KG1 (cell line): ENCODE results near the gene ABCC10.
A peak's percentile ranks its signal among the peaks of the same experiment; 100 is the strongest.

Experiments used
- DNase-seq: peaks from one replicate; lab custom pipeline; 2025; lab: John Stamatoyannopoulos, UW

ABCC10 gene

GRCh38 chr6:43468748-43469681 is 41.7 kb downstream of the ABCC10 start:
- DNase-seq: no peak

GRCh38 chr6:43469947-43470346 is 42.6 kb downstream of the ABCC10 start:
- no peak for DNase-seq

DNA sequence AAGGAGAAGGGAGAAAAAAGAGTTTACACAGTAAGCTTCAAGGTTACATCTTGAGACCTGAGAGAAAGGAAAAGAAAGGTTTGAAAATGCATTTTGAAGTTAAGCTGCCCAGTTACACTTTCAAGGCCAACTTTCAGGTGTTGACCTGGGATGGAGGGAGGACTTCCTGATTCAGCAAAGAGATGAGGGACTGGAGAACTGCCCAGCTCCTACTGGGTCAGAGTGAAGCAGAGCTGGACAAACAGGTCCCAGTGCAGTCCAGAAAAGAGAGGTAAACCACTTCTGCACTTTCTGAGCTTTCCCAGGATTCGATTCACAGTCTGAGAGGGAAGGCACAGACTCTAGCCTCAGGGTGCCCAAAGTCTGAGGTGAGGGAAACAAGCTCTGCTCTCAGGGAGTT is 44.1 kb downstream of the ABCC10 start:
- no peak for DNase-seq

GRCh38 chr6:43472515-43472914 is 45.2 kb downstream of the ABCC10 start:
- DNase-seq: no peak

DNA sequence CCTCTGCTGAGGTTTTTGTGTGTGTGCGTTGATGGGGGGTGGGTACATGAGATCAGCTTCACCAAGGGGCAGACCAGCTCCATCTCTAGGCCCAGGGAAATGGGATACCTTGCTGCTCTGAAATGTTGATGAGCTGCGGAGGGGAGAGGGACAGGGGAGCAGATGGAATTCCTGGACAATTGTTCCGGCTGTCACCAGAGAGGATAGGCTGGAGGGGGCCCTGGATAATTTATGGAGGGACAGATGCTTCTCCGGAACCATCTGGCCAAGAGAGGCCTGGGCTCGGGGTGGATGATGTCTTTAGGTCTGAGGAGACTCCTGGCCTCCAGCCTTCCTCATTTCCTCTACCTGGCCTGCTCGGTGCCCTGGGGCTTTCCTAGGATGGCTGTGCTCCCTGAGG is 48.2 kb downstream of the ABCC10 start:
- DNase-seq: no peak

- no peak for DNase-seq
Observed at GRCh38 chr6:43476746-43477145, 49.4 kb downstream of the ABCC10 start.

- DNase-seq: peak; percentile 72
Observed at GRCh38 chr6:43477235-43478007, 50.1 kb downstream of the ABCC10 start, which contains the start of gene TJAP1. TSS of gene TJAP1 (plus strand) at chr6:43477570. CDS start at chr6:43499002, 21,432 bp downstream.

- DNase-seq: no peak
Observed at GRCh38 chr6:43478008-43478372, 50.6 kb downstream of the ABCC10 start.

GRCh38 chr6:43481075-43481474 is 53.7 kb downstream of the ABCC10 start:
- no peak for DNase-seq

DNA sequence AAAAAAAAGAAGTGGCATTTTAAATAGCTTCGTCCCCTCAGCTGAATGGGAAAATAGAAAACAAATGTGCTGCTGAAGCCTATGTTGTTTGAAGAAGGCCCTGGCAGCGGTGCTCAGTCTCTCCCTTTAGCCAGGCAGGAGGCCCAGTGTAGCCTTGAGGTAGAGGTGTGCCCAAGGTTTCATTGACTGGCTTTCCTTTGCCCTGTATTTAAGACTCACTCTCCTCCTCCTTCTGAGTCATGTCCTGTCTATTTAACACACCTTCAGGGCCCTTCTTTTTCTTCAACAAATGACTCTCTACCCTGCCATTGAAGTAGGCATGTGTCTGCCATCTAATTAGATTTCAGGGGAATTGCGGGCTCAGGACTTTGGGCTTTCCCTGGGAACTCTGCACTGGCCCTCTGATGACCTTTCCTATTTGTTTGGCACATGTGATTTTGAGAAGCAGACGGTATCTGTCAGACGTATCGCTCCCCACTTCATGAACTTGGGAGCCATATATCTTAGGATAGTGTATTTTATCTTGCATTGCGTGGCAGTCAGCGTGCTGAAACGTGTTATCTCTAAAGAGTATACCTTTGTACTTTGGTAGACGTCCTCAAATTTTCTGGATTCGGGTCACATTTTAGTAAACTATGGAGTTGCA is 54.4 kb downstream of the ABCC10 start:
- DNase-seq: no peak

- DNase-seq: no peak
Observed at GRCh38 chr6:43488667-43489276, 61.4 kb downstream of the ABCC10 start.

- DNase-seq: no peak
Observed at GRCh38 chr6:43489277-43490072, 62.1 kb downstream of the ABCC10 start.

DNA sequence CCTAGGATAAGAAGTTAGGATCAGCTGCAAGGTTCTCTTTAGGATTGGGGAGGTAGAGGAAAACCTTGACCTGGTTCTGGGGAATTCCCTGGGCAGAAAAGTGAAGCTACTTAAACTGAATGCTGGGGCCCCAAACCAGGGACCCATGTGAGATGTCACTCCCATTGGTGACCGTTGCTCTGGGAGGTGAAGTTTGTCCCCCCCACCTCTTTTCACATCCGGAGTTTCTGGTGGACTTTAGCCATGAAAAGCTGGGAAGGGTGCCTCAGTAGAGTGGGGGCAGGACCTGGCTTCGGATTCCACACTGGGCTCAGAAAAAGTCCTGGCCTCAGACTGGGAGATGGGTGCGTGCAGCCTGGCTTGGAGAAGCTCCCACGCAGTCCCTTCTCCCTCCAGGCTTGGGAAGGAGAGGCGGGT is 63.2 kb downstream of the ABCC10 start:
- no peak for DNase-seq

DNA sequence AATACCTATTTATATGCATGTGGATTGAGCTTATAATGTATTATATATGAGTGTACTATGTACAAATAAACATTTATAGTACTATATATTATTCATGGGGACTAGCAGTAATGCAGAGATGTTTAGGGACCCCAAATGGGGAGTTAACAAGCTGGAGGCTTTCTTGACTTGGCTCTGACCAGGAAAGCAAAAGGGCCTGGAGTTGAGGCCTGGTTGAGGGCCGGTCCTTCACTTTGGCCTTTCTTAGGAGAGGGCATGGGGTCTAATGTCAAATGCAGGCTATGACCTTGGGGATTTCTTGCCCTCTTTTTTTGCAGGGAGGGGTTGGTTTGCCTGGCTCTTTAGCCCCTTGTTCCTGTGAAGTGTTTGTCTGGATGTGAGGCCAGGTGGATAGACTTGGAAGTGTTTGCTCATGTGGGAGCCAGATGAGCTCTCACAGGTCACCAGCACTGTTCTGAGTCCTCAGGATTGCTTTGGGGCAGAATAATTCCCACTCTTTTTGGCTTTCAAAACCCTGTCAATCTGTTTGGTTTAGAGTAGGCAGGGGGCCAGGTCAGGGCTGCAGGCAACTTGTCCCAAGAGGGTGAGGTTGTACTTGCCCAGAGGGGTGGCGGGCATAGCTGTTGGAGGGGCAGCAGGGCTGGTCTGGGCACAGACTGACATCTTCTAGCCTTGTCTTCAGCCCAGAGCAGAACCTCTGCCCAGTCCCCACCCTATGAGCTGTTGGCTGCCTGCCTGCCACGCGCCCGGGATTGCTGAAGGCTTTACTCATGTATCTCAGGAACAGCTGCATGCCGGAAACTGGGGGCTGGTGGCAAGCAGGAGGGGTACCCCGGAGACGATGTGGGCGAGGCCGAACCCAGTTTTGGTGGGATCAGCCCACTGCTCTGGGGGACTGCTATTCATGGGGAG is 64.7 kb downstream of the ABCC10 start:
- DNase-seq: no peak

- no peak for DNase-seq
Observed at GRCh38 chr6:43492673-43493072, 65.3 kb downstream of the ABCC10 start.

GRCh38 chr6:43493230-43493629 is 65.9 kb downstream of the ABCC10 start:
- DNase-seq: no peak

DNA sequence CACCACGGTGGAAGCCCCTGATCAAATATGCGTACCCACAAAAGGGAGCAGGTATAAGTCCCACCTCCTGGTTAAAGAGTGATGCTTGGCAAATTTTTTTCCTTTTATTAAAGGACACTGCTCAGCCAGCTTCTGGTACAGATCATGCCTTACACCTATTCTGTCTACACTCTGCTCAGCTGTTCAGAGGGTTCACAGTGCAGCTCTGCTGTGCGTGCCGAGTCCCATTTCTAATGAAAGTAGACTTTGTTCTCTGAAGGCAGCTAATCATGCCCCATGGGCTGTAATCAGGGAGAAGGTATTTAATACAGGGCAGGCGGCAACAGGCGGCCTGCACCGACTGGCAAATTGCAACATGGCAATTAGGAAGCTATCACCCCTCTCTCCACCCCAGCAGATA is 66.5 kb downstream of the ABCC10 start:
- DNase-seq: no peak

- DNase-seq: no peak
Observed at GRCh38 chr6:43494321-43494720, 67.0 kb downstream of the ABCC10 start.

GRCh38 chr6:43494766-43495165 is 67.4 kb downstream of the ABCC10 start:
- DNase-seq: no peak

- DNase-seq: no peak
Observed at GRCh38 chr6:43495409-43495941, 68.1 kb downstream of the ABCC10 start.
